Hepatocyte (in vitro differentiated cells): ENCODE results near the gene NSL1. TPM values are rescaled to one million over a fixed set of nuclear protein-coding genes. Genes with fewer than 3 reads are reported as not detected.

Source experiments
- DNase-seq: peaks from one replicate; pipeline ENCODE4 v3.0.0-alpha.2; 2016; ENCODE audit warnings: low spot score
- H2AFZ ChIP-seq: fragments of 200-600 bp; sonication (generic); 2 replicates; pipeline ENCODE4 v1.6.0; 2016; ENCODE audit warnings: antibody characterized with exemption, mild to moderate bottlenecking
- H3K27ac ChIP-seq: fragments of 200-600 bp; sonication (generic); 2 replicates; pipeline ENCODE4 v1.5.1; 2016; ENCODE audit warnings: mild to moderate bottlenecking
- H3K27me3 ChIP-seq: fragments of 200-600 bp; sonication (generic); 2 replicates; pipeline ENCODE4 v1.6.1; 2016
- H3K36me3 ChIP-seq: fragments of 200-600 bp; sonication (generic); replicated peaks from 2 replicates; pipeline ENCODE4 v1.5.1; 2016; ENCODE audit warnings: low read depth; ENCODE audit not compliant: insufficient read depth
- H3K4me1 ChIP-seq: fragments of 200-600 bp; sonication (generic); 2 replicates; pipeline ENCODE4 v1.5.1; 2016; ENCODE audit warnings: mild to moderate bottlenecking, moderate library complexity; ENCODE audit not compliant: insufficient read depth
- H3K4me2 ChIP-seq: fragments of 200-600 bp; sonication (generic); 2 replicates; pipeline ENCODE4 v1.6.0; 2016
- H3K4me3 ChIP-seq: fragments of 200-600 bp; sonication (generic); 2 replicates; pipeline ENCODE4 v1.5.1; 2016; ENCODE audit warnings: mild to moderate bottlenecking
- H3K79me2 ChIP-seq: fragments of 200-600 bp; sonication (generic); 2 replicates; pipeline ENCODE4 v1.6.0; 2017; ENCODE audit warnings: mild to moderate bottlenecking
- H3K9me2 ChIP-seq: fragments of 200-600 bp; sonication (generic); replicated peaks from 2 replicates; pipeline ENCODE4 v1.6.0; 2017; ENCODE audit warnings: mild to moderate bottlenecking; ENCODE audit not compliant: insufficient read depth
- H3K9me3 ChIP-seq: fragments of 200-600 bp; sonication (generic); 2 replicates; pipeline ENCODE4 v1.5.1; 2016; ENCODE audit warnings: low read depth, mild to moderate bottlenecking
- H4K20me1 ChIP-seq: fragments of 200-600 bp; sonication (generic); 2 replicates; pipeline ENCODE4 v1.6.0; 2016; ENCODE audit warnings: mild to moderate bottlenecking; ENCODE audit not compliant: insufficient read depth, poor library complexity, severe bottlenecking
- EZH2 ChIP-seq: fragments of 200-600 bp; sonication (generic); IDR thresholded peaks from 2 replicates; pipeline ENCODE4 v1.6.1; 2016; ENCODE audit warnings: antibody characterized with exemption, mild to moderate bottlenecking, borderline replicate concordance
- EZH2phosphoT487 ChIP-seq: fragments of 200-600 bp; sonication (generic); IDR thresholded peaks from one replicate; pipeline ENCODE4 v1.6.1; 2018; ENCODE audit warnings: antibody characterized with exemption, mild to moderate bottlenecking, low read depth, moderate library complexity; ENCODE audit not compliant: unreplicated experiment, severe bottlenecking
- WGBS: methylation state at CpG from one replicate; pipeline ENCODE4 v1.1.6; 2016; ENCODE audit warnings: low lambda C conversion rate; ENCODE audit errors: missing lambda C conversion rate; 5-methylcytosine and 5-hydroxymethylcytosine counted together
- polyA plus RNA-seq: library from polyadenylated mRNA; unstranded; fragments of >200 nt; fragmentation: Nextera tagmentation; extraction: Ambion mirVana; gene quantifications from 2 replicates; pipeline ENCODE4 v1.2.1, GENCODE V29; 2016
- total RNA-seq: library from RNA; depleted of rRNA; stranded (reverse); fragments of >200 nt; gene quantifications from 2 replicates; pipeline ENCODE4 v1.2.3, GENCODE V29; 2014
- TF ChIP-seq, protein P1 (sequence below): fragments of 200-600 bp; sonication (generic); IDR thresholded peaks from 2 replicates; pipeline ENCODE4 v1.5.1; 2016; ENCODE audit warnings: antibody characterized with exemption, mild to moderate bottlenecking; ENCODE audit not compliant: poor library complexity

The NSL1 gene
- total and polyA plus RNA-seq, 2 experiments from 2014 or later = 27.2 to 39.5 TPM

- Histone ChIP-seq H4K20me1 (no peaks in the 10 kb centered on the region), H3K9me3 (no peaks in the 10 kb centered on the region), H2AFZ (no peak overlapping the region), H3K4me1 (no peaks in the 10 kb centered on the region), H3K9me2 (no peaks in the 10 kb centered on the region), H3K79me2 (peaks cover 49% of the 10 kb centered on the region), H3K36me3 (no peaks in the 10 kb centered on the region), H3K4me3 (no peak overlapping the region), H3K27me3 (no peaks in the 10 kb centered on the region), H3K4me2 (no peak overlapping the region), H3K27ac (no peak overlapping the region)
- no peak for TF ChIP-seq EZH2phosphoT487
- TF ChIP-seq, protein P1, sequence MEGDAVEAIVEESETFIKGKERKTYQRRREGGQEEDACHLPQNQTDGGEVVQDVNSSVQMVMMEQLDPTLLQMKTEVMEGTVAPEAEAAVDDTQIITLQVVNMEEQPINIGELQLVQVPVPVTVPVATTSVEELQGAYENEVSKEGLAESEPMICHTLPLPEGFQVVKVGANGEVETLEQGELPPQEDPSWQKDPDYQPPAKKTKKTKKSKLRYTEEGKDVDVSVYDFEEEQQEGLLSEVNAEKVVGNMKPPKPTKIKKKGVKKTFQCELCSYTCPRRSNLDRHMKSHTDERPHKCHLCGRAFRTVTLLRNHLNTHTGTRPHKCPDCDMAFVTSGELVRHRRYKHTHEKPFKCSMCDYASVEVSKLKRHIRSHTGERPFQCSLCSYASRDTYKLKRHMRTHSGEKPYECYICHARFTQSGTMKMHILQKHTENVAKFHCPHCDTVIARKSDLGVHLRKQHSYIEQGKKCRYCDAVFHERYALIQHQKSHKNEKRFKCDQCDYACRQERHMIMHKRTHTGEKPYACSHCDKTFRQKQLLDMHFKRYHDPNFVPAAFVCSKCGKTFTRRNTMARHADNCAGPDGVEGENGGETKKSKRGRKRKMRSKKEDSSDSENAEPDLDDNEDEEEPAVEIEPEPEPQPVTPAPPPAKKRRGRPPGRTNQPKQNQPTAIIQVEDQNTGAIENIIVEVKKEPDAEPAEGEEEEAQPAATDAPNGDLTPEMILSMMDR = no peak
- TF ChIP-seq EZH2 = no peak
- WGBS = 90% methylated on average over 4 of the region's 4 CpGs
- DNase-seq = no peak
Observed at GRCh38 chr1:212762234-212762633, 29.3 kb downstream of the NSL1 start.

- no peak overlapping the region for H3K27ac ChIP-seq
- H3K4me2 ChIP-seq = no peak overlapping the region
- no peak overlapping the region for H2AFZ ChIP-seq
- H3K4me1 ChIP-seq = no peaks in the 10 kb centered on the region
- peak; percentile 12 for DNase-seq
- H3K4me3 ChIP-seq = no peak overlapping the region
- 91% methylated on average over 10 of the region's 10 CpGs for WGBS
- H3K9me2 ChIP-seq = no peaks in the 10 kb centered on the region
- no peaks in the 10 kb centered on the region for H4K20me1 ChIP-seq
- no peaks in the 10 kb centered on the region for H3K36me3 ChIP-seq
- H3K9me3 ChIP-seq = no peaks in the 10 kb centered on the region
- no peak for TF ChIP-seq EZH2
- TF ChIP-seq EZH2phosphoT487 = no peak
- TF ChIP-seq, protein P1 = no peak
- H3K79me2 ChIP-seq = peaks cover 43% of the 10 kb centered on the region
- H3K27me3 ChIP-seq = no peaks in the 10 kb centered on the region
Observed at GRCh38 chr1:212760126-212760823, 31.3 kb downstream of the NSL1 start.

DNA sequence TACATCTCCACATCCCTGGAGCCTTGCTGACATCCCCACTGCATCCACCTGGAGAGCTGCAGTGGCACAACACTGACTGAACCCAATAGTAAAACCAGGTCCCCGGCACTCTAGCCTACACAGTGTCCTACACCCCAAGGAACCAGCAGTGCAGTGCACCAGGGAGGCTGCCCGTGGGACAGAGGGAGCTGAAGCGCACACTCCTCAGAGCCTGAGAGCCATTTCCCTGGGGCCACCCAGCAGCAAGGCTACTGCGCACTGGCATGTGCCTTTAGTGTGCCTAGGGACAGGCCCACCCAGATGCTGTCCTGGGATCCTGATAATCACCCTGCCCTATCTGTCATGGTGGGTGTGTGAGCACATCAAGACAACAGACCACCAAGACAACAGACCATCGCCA lies 31.9 kb downstream of the NSL1 start:
- H3K27ac ChIP-seq = no peak overlapping the region
- no peaks in the 10 kb centered on the region for H3K36me3 ChIP-seq
- H3K4me1 ChIP-seq = no peaks in the 10 kb centered on the region
- no peak for DNase-seq
- 99% methylated on average over 5 of the region's 5 CpGs for WGBS
- TF ChIP-seq EZH2phosphoT487 (no peak), EZH2 (no peak)
- TF ChIP-seq, protein P1 = no peak
- no peak overlapping the region for H3K4me2 ChIP-seq
- H3K4me3 ChIP-seq = no peak overlapping the region
- no peaks in the 10 kb centered on the region for H3K9me2 ChIP-seq
- H4K20me1 ChIP-seq = no peaks in the 10 kb centered on the region
- H3K79me2 ChIP-seq = peaks cover 44% of the 10 kb centered on the region
- no peaks in the 10 kb centered on the region for H3K27me3 ChIP-seq
- H2AFZ ChIP-seq = no peak overlapping the region
- H3K9me3 ChIP-seq = no peaks in the 10 kb centered on the region
